Fibroblast of pulmonary artery (primary cell): ENCODE results near the gene THTPA.

ENCODE experiments used
- DNase-seq: peaks from one replicate; pipeline ENCODE4 v3.0.0-alpha.2; 2010; ENCODE audit warnings: low read depth
- H3K4me3 ChIP-seq: replicated peaks from 2 replicates; pipeline ENCODE4 v1.5.1; 2011; ENCODE audit warnings: low read depth, mild to moderate bottlenecking, control low read depth, low read length, moderate library complexity
- TF ChIP-seq, protein P1 (sequence below): IDR thresholded peaks from 2 replicates; pipeline ENCODE4 v1.5.1; 2011; ENCODE audit warnings: mild to moderate bottlenecking, control low read depth, low read length, inconsistent platforms; ENCODE audit errors: missing control alignments

Gene THTPA

GRCh38 chr14:23546450-23547035 lies 9.5 kb upstream of the THTPA start:
- TF ChIP-seq, protein P1, sequence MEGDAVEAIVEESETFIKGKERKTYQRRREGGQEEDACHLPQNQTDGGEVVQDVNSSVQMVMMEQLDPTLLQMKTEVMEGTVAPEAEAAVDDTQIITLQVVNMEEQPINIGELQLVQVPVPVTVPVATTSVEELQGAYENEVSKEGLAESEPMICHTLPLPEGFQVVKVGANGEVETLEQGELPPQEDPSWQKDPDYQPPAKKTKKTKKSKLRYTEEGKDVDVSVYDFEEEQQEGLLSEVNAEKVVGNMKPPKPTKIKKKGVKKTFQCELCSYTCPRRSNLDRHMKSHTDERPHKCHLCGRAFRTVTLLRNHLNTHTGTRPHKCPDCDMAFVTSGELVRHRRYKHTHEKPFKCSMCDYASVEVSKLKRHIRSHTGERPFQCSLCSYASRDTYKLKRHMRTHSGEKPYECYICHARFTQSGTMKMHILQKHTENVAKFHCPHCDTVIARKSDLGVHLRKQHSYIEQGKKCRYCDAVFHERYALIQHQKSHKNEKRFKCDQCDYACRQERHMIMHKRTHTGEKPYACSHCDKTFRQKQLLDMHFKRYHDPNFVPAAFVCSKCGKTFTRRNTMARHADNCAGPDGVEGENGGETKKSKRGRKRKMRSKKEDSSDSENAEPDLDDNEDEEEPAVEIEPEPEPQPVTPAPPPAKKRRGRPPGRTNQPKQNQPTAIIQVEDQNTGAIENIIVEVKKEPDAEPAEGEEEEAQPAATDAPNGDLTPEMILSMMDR = no peak
- H3K4me3 ChIP-seq = no peak overlapping the region
- no peak for DNase-seq

DNA sequence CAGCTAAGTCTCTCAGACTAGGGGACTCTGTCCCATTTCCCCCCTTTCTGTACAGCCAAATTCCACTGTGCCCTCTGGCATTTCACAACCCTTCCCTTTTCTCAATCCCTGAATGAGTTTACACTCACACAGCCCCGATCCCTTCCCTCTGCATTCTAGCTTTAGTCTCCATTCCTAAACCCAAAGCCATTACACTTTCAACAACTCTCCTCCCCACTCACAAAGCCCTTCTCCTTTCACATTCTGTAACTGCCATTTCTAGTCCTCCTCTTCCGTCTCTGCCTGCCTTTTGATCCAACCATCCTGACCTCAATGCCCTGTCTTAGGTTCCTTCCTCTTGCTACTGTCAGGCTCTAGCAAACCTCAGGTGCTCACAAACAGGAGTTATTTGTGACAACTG lies 8.1 kb upstream of the THTPA start:
- TF ChIP-seq, protein P1 = no peak
- H3K4me3 ChIP-seq = no peak overlapping the region
- DNase-seq = no peak

DNA sequence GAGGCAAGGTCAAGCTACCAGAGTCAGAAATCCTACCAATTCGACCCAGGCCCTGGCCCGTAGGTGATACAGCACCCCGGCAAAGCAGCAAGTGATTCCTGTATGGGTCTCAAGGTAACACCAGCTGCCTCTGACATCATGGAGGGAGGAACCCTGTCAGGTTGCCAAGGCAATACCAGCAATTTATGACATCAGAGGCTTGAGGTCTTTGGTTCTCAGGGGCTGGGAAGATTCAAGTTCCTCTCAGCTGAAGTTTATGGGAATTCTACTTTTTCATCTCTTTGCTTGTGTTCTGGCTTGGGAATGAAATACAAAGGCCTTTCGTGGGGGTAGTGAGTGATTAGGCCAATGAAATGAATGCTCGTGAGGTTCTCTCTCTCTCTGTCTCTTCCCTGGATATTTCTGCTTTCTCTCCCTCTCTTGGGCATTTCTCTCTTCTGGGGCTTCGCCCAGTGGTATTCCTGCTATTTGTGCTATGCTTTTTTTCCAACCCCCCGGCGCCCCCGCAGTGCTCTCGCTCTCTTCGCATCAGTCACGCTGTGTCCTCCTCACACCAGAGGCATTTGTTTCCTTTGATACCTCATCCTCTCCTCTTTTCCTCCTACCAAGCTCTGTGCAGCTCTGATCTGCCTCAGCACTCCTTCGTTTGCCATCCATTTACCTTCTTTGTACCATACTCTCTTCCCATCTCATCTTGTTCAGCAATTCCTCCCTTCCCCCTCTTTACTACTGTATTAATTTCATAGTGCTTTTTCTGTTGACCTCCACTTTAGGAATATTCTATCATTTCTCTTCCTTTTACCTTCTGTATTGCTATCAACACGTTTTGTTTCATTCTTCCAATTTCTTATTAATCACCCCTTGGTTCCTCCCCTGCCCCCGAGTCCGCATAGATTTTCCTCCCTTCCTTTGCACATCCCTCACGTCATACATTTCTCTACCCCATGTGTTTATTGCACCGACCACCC lies 7.4 kb upstream of the THTPA start:
- H3K4me3 ChIP-seq = no peak overlapping the region
- TF ChIP-seq, protein P1 = no peak
- DNase-seq = peak; percentile 48

DNA sequence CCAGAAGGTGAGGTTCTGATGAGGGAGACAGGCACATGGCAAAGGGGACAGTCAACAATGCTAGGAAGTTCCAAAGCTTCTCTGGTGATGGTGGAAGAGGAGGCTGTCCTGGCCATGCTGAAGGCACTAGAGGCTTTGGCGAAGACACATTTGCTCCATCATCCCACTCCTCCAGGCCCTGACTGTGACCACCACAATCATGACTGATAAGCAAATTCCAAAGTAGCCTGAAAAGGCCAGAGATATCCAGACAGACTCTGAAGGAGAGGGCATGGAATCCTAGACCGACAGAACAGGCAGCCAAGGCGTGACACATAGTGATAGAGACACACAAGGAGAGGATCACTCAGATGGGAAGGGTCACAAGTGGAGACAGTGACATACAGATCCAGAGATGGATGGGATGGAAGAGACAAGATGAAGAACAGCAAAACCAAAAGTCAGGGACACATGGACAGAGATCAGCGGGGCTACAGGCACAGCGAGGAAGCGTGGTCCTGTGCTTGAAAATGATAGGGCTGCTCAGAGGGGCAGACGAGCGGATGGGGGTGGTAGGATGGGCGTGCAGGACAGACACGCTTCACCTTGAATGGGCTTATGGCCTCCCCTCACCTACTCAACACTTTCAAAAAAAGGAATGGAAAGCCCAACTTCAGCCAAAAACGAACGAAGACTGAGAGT lies 5.8 kb upstream of the THTPA start:
- no peak for DNase-seq
- TF ChIP-seq, protein P1 = no peak
- H3K4me3 ChIP-seq = peak overlapping the region; percentile 58

GRCh38 chr14:23550812-23551265 lies 5.2 kb upstream of the THTPA start:
- peak overlapping the region; percentile 58 for H3K4me3 ChIP-seq
- TF ChIP-seq, protein P1 = no peak
- DNase-seq = no peak

DNA sequence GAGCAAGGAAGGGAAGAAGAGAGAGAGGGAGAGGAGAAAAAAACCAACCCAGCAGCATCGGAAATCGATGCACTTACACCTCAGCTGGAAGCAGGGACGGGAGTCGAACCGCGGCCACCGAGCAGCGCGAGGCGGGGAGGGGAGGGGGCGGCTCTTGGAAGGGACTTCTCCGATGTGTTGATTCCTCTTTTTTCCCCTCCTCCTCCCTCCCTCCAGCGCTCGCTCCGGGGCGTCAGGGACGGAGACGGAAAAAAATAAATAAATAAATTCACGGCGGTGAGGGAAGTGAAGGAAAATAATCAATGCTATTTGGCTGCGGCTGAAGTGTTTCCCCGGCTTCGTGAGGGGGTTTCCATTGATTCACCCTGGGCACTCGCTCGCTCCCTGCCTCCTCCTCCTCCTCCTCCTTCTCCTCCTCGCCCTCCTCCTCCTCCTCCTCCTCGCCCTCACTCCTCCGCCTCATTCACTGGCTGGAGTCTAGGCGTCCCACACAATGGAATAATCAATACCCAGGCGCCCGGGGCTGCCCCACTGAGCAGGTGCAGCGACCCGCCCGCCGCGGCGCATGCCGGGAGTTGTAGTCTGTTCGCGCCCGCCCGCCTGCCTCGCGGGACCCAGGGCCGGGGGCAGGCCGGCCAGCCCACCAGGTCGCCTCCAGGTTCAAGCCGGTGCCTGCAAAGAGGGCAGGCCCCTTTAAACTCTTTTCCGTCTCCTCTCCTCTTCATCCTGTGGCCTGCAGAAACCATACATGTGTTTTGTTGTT lies 4.6 kb upstream of the THTPA start, which contains the start of gene ZFHX2:
ZFHX2 (minus strand) TSS at position 500 of the 763 bp plus-strand sequence. CDS start 16,440 bp downstream, outside the sequence.
- DNase-seq = peak; percentile 31
- TF ChIP-seq, protein P1 = no peak
- peak within 1 kb of the TSS; percentile 58 for H3K4me3 ChIP-seq
